GM21786 (cell line): Measurements from ENCODE around the gene CARD6.
A peak's percentile ranks its signal among the peaks of the same experiment; 100 is the strongest.
"Not testable (repeated sequence)": the region's sequence is repeated elsewhere in the genome, so short reads cannot be mapped to it uniquely, and the experiment has no call there.

Source experiments
- ATAC-seq: cut with Tn5 transposase; IDR thresholded peaks from one replicate; pipeline ENCODE4 v1.9.1; 2021; ENCODE audit not compliant: unreplicated experiment

Gene CARD6

GRCh38 chr5:40828690-40829661, 12.2 kb upstream of the CARD6 start:
- no peak for ATAC-seq

GRCh38 chr5:40829748-40830533, 11.2 kb upstream of the CARD6 start:
- ATAC-seq: no peak

GRCh38 chr5:40831346-40832210, 9.6 kb upstream of the CARD6 start:
- no peak for ATAC-seq

- no peak for ATAC-seq
Observed at GRCh38 chr5:40832345-40832744, 8.8 kb upstream of the CARD6 start.

GRCh38 chr5:40833712-40834229, 7.4 kb upstream of the CARD6 start:
- ATAC-seq: no peak

GRCh38 chr5:40834391-40834848, 6.7 kb upstream of the CARD6 start:
- ATAC-seq: no peak

- ATAC-seq: peak; percentile 97
Observed at GRCh38 chr5:40834849-40835787, 6.0 kb upstream of the CARD6 start, which contains the start of gene RPL37. TSS of gene RPL37 (minus strand) at chr5:40835222. CDS start at chr5:40835185, 37 bp downstream.

GRCh38 chr5:40838086-40838485, 3.1 kb upstream of the CARD6 start:
- no peak for ATAC-seq

GRCh38 chr5:40842351-40842750, 1.2 kb downstream of the CARD6 start:
- no peak for ATAC-seq

- no peak for ATAC-seq
Observed at GRCh38 chr5:40844565-40844964, 3.4 kb downstream of the CARD6 start.

GRCh38 chr5:40846371-40846770, 5.2 kb downstream of the CARD6 start:
- ATAC-seq: no peak

GRCh38 chr5:40847525-40847924, 6.4 kb downstream of the CARD6 start:
- no peak for ATAC-seq

- no peak for ATAC-seq
Observed at GRCh38 chr5:40853632-40854192, 12.5 kb downstream of the CARD6 start.

- no peak for ATAC-seq
Observed at GRCh38 chr5:40860711-40861110, 19.5 kb downstream of the CARD6 start.

GRCh38 chr5:40865004-40865403, 23.8 kb downstream of the CARD6 start:
- not testable (repeated sequence) for ATAC-seq

GRCh38 chr5:40866844-40867243, 25.7 kb downstream of the CARD6 start:
- ATAC-seq: no peak

- ATAC-seq: no peak
Observed at GRCh38 chr5:40869384-40869783, 28.2 kb downstream of the CARD6 start.

GRCh38 chr5:40871177-40871576, 30.0 kb downstream of the CARD6 start:
- ATAC-seq: no peak

- not testable (repeated sequence) for ATAC-seq
Observed at GRCh38 chr5:40872253-40872652, 31.1 kb downstream of the CARD6 start.
